ENCODE data around the gene EIF3F. TPM values are rescaled to one million over a fixed set of nuclear protein-coding genes. Genes with fewer than 3 reads are reported as not detected.

The EIF3F gene
- total RNA-seq, 1 donor from 2014 or later: 327 TPM

GRCh38 chr11:8038811-8039529 lies 51.8 kb downstream of the EIF3F start:
- no peak for DNase-seq (ENCODE audit: low read depth, low spot score)

GRCh38 chr11:8039530-8040260 lies 52.6 kb downstream of the EIF3F start:
- no peak for DNase-seq (ENCODE audit: low read depth, low spot score)

- DNase-seq (ENCODE audit: low read depth, low spot score): no peak
Observed at GRCh38 chr11:8040261-8040920, 53.3 kb downstream of the EIF3F start.

GRCh38 chr11:8040921-8041285 lies 53.8 kb downstream of the EIF3F start:
- no peak for DNase-seq (ENCODE audit: low read depth, low spot score)

GRCh38 chr11:8041576-8041975 lies 54.4 kb downstream of the EIF3F start:
- no peak for DNase-seq (ENCODE audit: low read depth, low spot score)

GRCh38 chr11:8043756-8044155 lies 56.6 kb downstream of the EIF3F start:
- DNase-seq (ENCODE audit: low read depth, low spot score): no peak

- DNase-seq (ENCODE audit: low read depth, low spot score): no peak
Observed at GRCh38 chr11:8045839-8046238, 58.7 kb downstream of the EIF3F start.

GRCh38 chr11:8047382-8047781 lies 60.2 kb downstream of the EIF3F start:
- DNase-seq (ENCODE audit: low read depth, low spot score): no peak

GRCh38 chr11:8049084-8049483 lies 61.9 kb downstream of the EIF3F start:
- DNase-seq (ENCODE audit: low read depth, low spot score): no peak

Other genes starting within 250 kb of the EIF3F start
- not detected in 2 replicates for gene OR5P2, start 190.4 kb upstream of the EIF3F start, total RNA-seq
- gene OR5P3, start 156.5 kb upstream of the EIF3F start, total RNA-seq: not detected in 2 replicates
- gene OR10A6, start 56.1 kb upstream of the EIF3F start, total RNA-seq: not detected in 2 replicates
- gene OR10A3, start 45.6 kb upstream of the EIF3F start, total RNA-seq: not detected in 2 replicates
- gene NLRP10, start 21.9 kb upstream of the EIF3F start, total RNA-seq: under 0.01 TPM in 1 of 2 replicates, not detected in the other
- gene TUB, start 93.9 kb downstream of the EIF3F start, total RNA-seq: 1.3 and 1.8 TPM in 2 replicates
- gene RIC3, start 181.7 kb downstream of the EIF3F start, total RNA-seq: under 0.01 TPM in 1 of 2 replicates, not detected in the other

Data from pulmonary artery endothelial cell (primary cell).